ENCODE results near the gene TBC1D25.

- TF ChIP-seq POLR2A (IDR thresholded peaks at IDR 0.05) (no peak), CTCF (IDR thresholded peaks at IDR 0.05) (no peak)
Measured at GRCh38 chrX:48491809-48492208, 47.7 kb upstream of the TBC1D25 start.

Measured in esophagus squamous epithelium (tissue), 4 donors.